ELF-1 (cell line): ENCODE measurements around the gene AUNIP.
"Not testable (repeated sequence)": the region's sequence is repeated elsewhere in the genome, so short reads cannot be mapped to it uniquely, and the experiment has no call there.

ENCODE experiments used
- DNase-seq: peaks from one replicate; pipeline ENCODE4 v3.0.0-alpha.2; 2016; ENCODE audit warnings: low read depth, low spot score

Gene AUNIP

DNA sequence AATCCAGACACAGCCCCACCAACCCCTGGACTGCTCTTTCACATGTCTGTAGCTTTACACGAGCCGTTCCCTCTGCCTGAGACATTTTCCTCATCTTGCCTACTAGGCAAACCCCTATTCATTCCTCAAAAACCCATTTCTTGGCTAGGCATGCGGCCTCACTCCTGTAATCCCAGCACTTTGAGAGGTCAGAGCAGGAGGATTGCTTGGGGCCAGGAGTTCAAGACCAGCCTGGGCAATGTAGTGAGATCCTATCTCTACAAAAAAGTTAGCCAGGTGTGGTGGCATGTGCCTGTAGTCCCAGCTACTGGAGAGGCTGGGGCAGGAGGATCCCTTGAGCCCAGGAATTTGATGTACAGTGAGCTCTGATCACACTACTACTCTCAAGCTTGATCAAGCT lies 5.2 kb upstream of the AUNIP start:
- DNase-seq, result no peak

- no peak for DNase-seq
Measured at GRCh38 chr1:25863486-25864262, 4.4 kb upstream of the AUNIP start.

DNA sequence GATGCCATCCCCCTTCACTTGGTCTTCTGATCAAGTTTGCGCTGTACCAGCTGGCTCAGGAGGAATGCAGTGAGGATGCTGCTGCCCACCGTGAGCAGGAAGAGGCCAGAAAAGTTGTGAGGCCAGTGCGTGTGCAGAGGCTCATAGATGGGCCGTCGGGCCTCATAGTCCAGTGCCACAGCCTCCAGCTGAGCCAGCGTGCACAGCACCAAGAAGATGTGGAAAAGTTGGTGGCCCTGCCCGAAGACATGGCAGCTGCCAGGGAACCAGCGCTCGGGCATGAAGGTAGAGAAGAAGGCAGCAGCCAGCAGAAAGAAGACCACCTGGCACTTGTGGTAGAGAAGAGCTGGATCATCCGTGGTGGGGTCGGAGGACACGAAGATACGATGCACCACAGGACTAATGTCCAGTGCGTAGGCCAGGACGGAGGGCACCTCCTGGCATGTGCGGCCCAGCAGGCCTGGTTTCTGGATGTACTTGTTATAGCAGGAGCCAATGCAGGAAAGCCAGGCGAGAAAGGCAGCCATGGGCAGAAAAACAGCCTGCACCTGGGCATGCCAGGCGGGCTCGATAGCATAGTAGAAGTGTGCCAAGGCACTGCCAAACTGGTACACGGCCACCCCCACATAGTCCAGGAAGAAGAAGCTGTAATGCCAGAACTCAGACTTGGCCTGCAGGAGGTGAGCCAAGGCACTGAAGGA lies 3.7 kb upstream of the AUNIP start:
- no peak for DNase-seq

DNA sequence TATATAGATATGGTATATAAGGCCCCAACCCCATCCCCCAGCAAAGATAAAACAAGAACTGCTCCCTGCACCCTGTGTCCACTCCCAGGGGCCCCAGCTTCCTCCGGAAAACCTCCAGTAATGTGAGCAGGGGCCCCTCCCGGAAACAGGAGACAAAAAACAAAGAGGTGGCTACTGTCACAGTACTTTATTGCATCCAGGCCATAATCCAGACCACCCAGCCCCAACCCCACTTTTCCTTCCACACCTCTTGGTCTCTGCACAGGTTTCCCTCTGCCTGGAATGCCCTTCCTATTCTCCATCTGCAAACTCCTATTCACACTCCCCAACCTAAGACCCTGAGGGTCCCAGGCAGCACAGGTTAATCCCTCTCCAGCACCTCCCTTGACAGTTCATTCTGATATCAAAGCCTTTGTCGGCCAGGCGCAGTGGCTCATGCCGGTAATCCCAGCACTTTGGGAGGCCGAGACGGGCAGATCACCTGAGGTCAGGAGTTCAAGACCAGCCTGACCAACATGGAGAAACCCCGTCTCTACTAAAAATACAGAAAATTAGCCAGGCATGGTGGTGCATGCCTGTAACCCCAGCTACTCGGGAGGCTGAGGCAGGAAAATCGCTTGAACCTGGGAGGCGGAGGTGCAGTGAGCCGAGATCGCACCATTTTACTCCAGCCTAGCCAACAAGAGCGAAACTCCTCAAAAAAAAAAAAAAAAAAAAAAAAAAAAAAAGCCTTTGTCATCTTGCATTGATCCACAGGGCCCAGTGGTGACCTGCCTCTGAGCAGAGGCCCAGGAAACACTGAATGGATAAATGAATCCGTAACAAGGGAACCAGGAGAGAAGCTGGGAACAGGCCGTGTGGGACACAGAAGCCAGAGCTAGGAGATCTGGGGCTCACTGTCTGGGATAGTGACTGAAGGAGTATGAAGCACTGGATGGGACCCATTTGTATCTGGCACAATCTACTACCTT lies 2.3 kb upstream of the AUNIP start:
- DNase-seq, result peak; percentile 55

DNA sequence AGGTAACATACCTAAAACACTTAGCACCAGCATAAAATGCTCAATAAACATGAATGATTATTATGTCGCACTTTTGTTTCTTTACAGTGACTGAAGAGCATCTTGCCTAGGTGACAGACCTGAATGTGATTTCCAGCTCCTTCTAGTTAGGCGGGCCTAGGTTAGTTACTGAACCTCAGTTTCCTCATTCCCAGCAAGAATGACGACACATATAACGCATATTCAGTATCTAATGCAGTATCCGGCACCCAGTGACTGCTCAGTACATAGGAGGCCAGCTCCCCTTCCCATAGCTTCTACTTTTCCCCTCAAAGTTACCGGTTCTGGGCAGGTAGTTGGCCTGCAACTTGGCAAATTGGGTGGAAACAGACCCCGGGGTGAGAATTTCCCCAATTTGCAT lies 763 bp downstream of the AUNIP start:
- DNase-seq, result no peak

DNA sequence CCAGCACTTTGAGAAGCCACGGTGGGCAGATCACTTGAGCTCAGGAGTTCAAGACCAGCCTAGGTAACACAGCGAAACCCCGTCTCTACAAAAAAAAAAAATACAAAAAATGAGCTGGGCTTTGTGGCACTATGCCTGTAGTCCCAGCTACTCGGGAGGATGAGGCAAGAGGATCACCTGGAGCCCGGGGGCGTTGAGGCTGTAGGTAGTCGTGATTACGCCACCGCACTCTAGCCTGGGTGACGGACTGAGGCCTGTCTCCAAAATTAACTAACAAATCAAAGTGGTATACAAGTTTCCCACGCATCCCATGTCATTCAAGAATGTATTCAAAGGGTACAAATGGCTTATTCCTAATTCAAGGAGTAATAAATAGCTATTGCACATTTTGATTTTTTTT lies 2.4 kb downstream of the AUNIP start:
- peak; percentile 47 for DNase-seq

DNA sequence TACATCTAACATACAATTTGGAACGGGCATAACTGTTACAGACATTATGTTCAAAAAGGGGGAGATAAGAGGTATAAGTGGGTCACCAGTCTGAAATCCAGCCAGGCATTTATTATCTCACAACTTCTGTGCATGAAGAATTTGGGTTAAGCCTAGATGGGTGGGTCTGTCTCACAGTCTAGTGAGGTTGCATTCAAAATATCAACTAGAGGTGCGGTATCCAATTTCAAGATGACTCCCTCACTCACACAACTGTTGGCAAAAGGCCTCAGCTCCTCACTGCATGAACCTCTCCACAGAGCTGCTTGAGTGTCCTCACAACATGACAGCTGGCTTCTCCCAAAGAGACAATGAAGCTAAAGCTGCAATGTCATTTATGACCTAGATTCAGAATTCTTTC lies 4.7 kb downstream of the AUNIP start:
- DNase-seq, result no peak

DNA sequence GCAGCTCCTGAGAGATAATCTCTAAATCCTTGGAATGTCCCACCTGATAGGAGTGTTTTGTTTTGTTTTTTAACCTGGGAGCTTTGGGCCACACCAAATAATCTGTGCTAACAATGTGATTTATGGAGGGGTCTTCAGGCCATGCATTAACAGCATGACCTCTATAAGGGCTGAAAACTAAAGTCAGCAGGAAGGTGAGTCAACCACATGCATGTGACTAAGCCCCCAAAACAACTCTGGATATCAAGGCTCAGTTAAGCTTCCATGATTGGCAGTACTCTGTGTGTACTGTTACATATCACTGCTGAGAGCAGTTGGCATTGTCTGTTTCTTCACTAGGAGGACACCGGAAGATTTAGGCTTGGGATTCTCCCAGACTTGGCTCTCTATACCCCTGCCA lies 10.7 kb downstream of the AUNIP start:
- peak; percentile 42 for DNase-seq

- DNase-seq, result no peak
Measured at GRCh38 chr1:25847929-25848328, 11.3 kb downstream of the AUNIP start.

- no peak for DNase-seq
Measured at GRCh38 chr1:25845664-25846063, 13.6 kb downstream of the AUNIP start.

GRCh38 chr1:25844536-25845337 lies 14.5 kb downstream of the AUNIP start:
- no peak for DNase-seq

- no peak for DNase-seq
Measured at GRCh38 chr1:25843483-25843882, 15.8 kb downstream of the AUNIP start.

DNA sequence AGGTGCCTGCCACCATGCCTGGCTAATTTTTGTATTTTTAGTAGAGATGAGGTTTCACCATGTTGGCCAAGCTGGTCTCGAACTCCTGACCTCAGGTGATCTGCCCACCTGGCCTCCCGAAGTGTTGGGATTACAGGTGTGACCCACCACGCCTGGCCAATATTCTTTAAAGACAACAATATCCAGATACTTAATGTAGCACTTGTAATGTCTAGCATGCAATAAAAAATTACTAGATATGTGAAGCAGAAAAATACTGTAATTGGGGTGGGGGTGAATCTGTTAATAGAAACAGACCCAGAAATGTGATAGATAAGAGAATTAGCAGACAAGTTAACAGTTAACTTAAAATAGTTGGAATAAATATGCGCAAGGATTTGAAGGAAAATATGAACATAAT lies 19.4 kb downstream of the AUNIP start:
- DNase-seq, result not testable (repeated sequence)

DNA sequence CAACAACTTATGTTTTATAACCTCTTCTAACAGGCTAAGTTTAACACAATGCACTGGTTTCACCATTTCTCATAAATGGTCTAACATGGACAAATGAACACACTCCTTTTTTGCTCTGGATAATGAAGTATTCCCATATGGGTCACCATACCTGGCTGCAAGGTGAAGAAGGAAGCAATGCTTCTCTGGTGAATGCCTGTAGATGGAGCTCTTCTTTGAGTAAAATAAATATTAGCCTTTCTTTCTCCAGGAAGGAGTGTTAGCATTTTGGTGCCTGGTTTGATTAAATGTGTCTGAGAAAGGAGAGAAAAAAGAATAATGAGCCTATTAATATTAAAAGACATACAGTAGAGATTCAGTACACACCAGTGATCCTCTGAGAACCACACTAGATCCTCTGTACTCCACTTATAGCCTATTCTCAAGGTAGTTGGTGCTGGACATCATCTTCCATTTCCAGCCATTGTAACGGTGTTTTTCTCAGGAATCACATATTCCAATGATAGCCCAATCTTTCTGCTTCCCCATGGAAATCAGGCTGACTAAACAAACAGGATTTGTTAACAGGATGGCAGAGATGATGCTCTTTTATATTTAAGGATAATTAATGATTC lies 21.9 kb downstream of the AUNIP start:
- no peak for DNase-seq

- no peak for DNase-seq
Measured at GRCh38 chr1:25836695-25837094, 22.6 kb downstream of the AUNIP start.

- DNase-seq, result no peak
Measured at GRCh38 chr1:25834894-25835293, 24.4 kb downstream of the AUNIP start.

DNA sequence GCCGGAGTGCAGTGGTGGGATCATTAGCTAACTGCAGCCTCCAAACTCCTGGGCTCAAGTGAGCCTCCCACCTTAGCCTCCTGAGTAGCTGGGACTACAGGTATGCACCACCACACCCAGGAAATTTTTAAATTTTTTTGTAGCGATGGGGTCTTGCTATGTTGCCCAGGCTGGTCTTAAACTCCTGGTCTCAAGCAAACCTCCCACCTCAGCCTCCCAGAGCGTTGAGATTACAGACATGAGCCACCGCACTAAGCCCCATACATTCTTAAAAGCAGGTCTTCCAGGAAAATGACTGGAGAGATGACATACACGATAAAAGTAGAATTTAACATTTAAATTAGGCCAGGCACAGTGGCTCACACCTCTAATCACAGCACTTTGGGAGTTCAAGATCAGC lies 26.1 kb downstream of the AUNIP start:
- DNase-seq, result no peak

- DNase-seq, result no peak
Measured at GRCh38 chr1:25832336-25833037, 26.8 kb downstream of the AUNIP start.

DNA sequence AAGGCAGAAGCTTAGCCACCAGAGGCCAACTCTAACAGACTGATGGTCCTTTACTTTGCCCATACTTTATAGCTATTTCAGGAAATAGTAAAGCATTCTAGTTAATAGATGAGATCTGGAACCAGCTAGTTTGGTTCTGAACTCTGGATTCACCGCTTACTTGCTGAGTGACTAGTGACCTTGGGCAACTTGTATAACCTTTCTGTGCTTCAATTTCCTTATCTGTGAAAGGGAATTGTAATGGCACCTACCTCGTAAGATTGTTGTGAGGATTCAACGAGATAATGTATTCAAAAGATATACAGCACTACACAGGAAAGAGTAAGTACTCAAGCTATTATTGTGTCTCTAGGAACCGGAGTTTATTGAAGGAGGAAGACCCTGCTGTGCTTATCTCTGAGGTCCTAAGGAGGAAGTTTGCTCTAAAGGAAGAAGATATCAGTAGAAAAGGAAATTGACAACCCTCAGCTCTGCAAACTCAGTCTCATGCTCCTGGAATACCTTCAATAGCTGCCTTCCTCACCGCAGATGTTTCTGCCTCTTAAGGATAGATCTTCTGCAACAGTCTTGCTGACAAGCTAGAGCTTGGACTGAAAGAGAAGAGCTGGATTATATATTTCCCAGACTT lies 27.6 kb downstream of the AUNIP start:
- no peak for DNase-seq

- no peak for DNase-seq
Measured at GRCh38 chr1:25829046-25829445, 30.2 kb downstream of the AUNIP start.
